ENCODE results near the gene SPRYD4. TPM values are rescaled to one million over a fixed set of nuclear protein-coding genes. Genes with fewer than 3 reads are reported as not detected.

Gene SPRYD4
- total and polyA plus RNA-seq, 9 of the 15 experiments (the other 6 are each of a cell fraction or from before 2014, with no cell fraction given) = 1.8 to 4.7 (median 2.8) TPM

GRCh38 chr12:56437430-56438176 is 30.8 kb upstream of the SPRYD4 start (continued):
- TF ChIP-seq ZNF277 (CRISPR knock-in tag; IDR thresholded peaks at IDR 0.05; ENCODE audit: borderline replicate concordance) (no peak), TRIM24 (IDR thresholded peaks at IDR 0.05) (peak; percentile 65 to 68; a peak in 3 of 4 replicates), FOXK2 (conservative IDR thresholded peaks at IDR 0.05 in 1 of 2, IDR thresholded peaks at IDR 0.05 in 1 of 2; ENCODE audit: low read depth in 2 of 2) (peak; percentile 64 to 72), NCOA4 (IDR thresholded peaks at IDR 0.05; ENCODE audit: partially characterized antibody) (no peak), XRCC3 (IDR thresholded peaks at IDR 0.05) (no peak), ZKSCAN3 (CRISPR knock-in tag; IDR thresholded peaks at IDR 0.05) (no peak), ETS2 (tag; IDR thresholded peaks at IDR 0.05; ENCODE audit: borderline replicate concordance, poor library complexity, severe bottlenecking) (no peak), TEAD1 (CRISPR knock-in tag; IDR thresholded peaks at IDR 0.05) (peak in 1 of 2 experiments; percentile 82; a peak in 2 of 4 replicates), ZNF316 (IDR thresholded peaks at IDR 0.05) (0 out of 2 replicates have a peak, but pooled peaks have one; percentile 5), SMARCA4 (IDR thresholded peaks at IDR 0.05) (peak; percentile 88), EGR1 (conservative IDR thresholded peaks at IDR 0.05) (no peak), ZNF780A (CRISPR knock-in tag; IDR thresholded peaks at IDR 0.05) (no peak), TBP (optimal IDR thresholded peaks at IDR 0.05; ENCODE audit: low read depth, low read length) (peak; percentile 63), ZFPM2 (CRISPR knock-in tag; IDR thresholded peaks at IDR 0.05) (no peak), TFAP4 (CRISPR knock-in tag; IDR thresholded peaks at IDR 0.05; ENCODE audit: borderline replicate concordance) (peak; percentile 33; the same call in 1 of the 2 replicates), RAD21 (CRISPR knock-in tag; conservative IDR thresholded peaks at IDR 0.05 in 1 of 2, IDR thresholded peaks at IDR 0.05 in 1 of 2) (peak in 1 of 2 experiments; percentile 22; a peak in 1 of 4 replicates), ZC3H11A (IDR thresholded peaks at IDR 0.05; ENCODE audit: low read depth, low read length) (no peak), ZEB2 (IDR thresholded peaks at IDR 0.05) (peak; percentile 48; the same call in 1 of the 2 replicates)
- TF ChIP-seq, protein P1, sequence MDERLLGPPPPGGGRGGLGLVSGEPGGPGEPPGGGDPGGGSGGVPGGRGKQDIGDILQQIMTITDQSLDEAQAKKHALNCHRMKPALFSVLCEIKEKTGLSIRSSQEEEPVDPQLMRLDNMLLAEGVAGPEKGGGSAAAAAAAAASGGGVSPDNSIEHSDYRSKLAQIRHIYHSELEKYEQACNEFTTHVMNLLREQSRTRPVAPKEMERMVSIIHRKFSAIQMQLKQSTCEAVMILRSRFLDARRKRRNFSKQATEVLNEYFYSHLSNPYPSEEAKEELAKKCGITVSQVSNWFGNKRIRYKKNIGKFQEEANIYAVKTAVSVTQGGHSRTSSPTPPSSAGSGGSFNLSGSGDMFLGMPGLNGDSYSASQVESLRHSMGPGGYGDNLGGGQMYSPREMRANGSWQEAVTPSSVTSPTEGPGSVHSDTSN (CRISPR knock-in tag; IDR thresholded peaks at IDR 0.05; ENCODE audit: low read depth) = peak; percentile 88
- TF ChIP-seq, protein P1 (tag; conservative IDR thresholded peaks at IDR 0.05; ENCODE audit: low read depth) = peak; percentile 99
- TF ChIP-seq, protein P2, sequence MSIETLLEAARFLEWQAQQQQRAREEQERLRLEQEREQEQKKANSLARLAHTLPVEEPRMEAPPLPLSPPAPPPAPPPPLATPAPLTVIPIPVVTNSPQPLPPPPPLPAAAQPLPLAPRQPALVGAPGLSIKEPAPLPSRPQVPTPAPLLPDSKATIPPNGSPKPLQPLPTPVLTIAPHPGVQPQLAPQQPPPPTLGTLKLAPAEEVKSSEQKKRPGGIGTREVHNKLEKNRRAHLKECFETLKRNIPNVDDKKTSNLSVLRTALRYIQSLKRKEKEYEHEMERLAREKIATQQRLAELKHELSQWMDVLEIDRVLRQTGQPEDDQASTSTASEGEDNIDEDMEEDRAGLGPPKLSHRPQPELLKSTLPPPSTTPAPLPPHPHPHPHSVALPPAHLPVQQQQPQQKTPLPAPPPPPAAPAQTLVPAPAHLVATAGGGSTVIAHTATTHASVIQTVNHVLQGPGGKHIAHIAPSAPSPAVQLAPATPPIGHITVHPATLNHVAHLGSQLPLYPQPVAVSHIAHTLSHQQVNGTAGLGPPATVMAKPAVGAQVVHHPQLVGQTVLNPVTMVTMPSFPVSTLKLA (conservative IDR thresholded peaks at IDR 0.05) = peak in 1 of 2 experiments; percentile 76; a peak in 3 of 4 replicates
- TF ChIP-seq, protein P3, sequence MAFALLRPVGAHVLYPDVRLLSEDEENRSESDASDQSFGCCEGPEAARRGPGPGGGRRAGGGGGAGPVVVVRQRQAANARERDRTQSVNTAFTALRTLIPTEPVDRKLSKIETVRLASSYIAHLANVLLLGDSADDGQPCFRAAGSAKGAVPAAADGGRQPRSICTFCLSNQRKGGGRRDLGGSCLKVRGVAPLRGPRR (CRISPR knock-in tag; IDR thresholded peaks at IDR 0.05) = no peak

Measured in K562 (cell line).